ENCODE data around the gene MAS1. TPM values are rescaled to one million over a fixed set of nuclear protein-coding genes. Genes with fewer than 3 reads are reported as not detected.
"Not testable (repeated sequence)": the region's sequence is repeated elsewhere in the genome, so short reads cannot be mapped to it uniquely, and the experiment has no call there.

Gene MAS1
- total RNA-seq, 1 donor from 2014 or later, result not detected

DNA sequence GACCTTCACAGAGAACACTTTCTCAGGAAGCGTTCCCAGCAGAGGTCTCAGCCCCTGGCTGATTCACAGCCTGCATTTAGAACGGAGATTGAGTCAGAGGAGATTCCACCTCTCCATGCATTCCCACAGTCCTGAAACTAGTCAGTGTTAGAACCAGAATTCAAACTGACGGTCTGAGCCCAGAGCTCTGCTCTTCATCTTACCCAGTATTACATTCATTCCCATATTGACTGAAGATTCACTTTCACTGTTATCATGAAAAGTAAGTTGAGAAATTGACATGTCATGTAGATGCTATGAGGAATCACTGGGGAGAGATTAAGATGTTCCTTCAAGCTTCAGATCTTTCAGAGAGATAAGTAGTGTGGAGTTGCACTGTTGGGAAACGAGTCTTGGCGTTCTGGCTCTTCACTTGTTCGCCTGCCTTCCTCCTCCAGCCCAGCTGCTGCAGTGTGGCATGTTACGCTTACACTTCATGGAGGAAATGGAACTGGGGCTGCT, 28.3 kb downstream of the MAS1 start:
- Histone ChIP-seq H3K27ac (no peak overlapping the region), H3K27me3 (no peaks in the 10 kb centered on the region), H3K9me3 (no peaks in the 10 kb centered on the region), H3K4me1 (no peaks in the 10 kb centered on the region), H3K4me3 (no peak overlapping the region), H3K36me3 (no peaks in the 10 kb centered on the region)
- no peak for ATAC-seq
- TF ChIP-seq, protein P1, sequence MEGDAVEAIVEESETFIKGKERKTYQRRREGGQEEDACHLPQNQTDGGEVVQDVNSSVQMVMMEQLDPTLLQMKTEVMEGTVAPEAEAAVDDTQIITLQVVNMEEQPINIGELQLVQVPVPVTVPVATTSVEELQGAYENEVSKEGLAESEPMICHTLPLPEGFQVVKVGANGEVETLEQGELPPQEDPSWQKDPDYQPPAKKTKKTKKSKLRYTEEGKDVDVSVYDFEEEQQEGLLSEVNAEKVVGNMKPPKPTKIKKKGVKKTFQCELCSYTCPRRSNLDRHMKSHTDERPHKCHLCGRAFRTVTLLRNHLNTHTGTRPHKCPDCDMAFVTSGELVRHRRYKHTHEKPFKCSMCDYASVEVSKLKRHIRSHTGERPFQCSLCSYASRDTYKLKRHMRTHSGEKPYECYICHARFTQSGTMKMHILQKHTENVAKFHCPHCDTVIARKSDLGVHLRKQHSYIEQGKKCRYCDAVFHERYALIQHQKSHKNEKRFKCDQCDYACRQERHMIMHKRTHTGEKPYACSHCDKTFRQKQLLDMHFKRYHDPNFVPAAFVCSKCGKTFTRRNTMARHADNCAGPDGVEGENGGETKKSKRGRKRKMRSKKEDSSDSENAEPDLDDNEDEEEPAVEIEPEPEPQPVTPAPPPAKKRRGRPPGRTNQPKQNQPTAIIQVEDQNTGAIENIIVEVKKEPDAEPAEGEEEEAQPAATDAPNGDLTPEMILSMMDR (IDR thresholded peaks at IDR 0.05), result no peak
- intact Hi-C loops (cut with DNase I), result no loop called here
- no peak for DNase-seq

DNA sequence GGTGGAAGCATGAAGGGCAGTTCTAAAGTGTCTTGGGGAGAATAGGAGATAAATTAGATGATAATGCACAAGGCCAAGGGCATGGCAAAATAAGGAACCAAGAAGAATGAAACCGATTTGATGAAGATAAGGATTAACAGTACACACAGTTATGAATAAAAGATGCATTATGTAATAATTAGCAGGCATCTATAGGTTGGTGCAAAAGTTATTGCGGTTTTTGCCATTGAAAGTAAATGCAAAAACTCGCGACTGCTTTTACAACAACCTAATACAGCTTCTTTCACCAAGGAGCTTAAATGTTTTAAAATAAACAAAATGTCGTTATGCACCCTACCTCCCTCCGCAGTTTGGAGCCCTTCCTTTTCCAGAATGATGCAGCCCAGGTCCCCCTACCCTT, 29.0 kb downstream of the MAS1 start:
- Histone ChIP-seq H3K4me1 (no peaks in the 10 kb centered on the region), H3K27me3 (no peaks in the 10 kb centered on the region), H3K9me3 (no peaks in the 10 kb centered on the region), H3K36me3 (no peaks in the 10 kb centered on the region), H3K27ac (no peak overlapping the region), H3K4me3 (no peak overlapping the region)
- TF ChIP-seq, protein P1 (IDR thresholded peaks at IDR 0.05), result no peak
- ATAC-seq (no peak), DNase-seq (no peak)
- intact Hi-C loops (cut with DNase I), result no loop called here

DNA sequence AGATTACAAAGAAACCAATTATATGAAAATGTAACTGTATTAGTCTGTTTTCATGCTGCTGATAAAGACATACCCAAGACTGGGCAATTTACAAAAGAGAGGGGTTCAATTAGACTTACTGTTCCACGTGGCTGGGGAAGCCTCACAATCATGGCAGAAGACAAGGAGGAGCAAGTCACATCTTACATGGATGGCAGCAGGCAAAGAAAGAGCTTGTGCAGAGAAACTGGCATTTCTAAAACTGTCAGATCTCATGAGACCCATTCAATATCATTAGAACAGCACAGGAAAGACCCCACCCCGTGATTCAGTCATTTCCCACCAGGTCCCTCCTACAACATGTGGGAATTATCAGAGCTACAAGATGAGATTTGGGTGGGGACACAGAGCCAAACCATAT, 33.4 kb downstream of the MAS1 start:
- H3K4me3 ChIP-seq; H3K36me3 ChIP-seq; H3K27me3 ChIP-seq; DNase-seq; H3K4me1 ChIP-seq; intact Hi-C loops (cut with DNase I); ATAC-seq; H3K27ac ChIP-seq; H3K9me3 ChIP-seq: not testable (repeated sequence)

DNA sequence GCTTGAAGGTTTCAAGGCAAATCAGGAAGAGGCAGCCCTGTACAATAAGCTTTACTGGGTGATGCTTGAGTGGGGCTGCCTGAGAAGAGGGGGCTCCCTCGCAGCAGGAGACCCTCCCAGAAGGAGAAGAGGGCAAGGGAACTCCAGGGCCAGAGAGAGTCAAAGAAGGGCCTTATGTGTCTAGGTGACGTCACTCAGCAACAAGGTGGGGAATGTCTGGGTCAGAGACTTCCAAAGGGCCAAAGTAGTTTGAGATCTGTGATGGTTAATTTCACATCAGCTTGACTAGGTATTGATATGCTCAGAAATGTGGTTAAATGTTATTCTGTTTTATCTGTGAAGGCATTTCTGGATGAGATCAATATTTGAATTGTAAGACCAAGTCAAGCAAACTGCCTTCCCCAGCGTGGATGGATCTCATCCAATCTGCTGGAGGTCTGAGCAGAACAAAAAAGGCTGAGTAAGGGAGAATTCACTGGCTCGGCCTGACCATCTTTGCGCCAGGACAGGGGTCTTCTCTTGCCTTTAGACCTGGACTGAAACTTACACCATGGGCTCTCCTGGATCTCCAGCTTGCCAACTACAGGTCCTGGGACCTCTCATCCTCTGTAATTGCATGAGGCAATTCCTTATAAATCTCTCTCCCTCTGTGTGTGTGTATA, 35.9 kb downstream of the MAS1 start:
- ATAC-seq (no peak), DNase-seq (no peak)
- H3K27ac ChIP-seq, result no peak overlapping the region
- no peaks in the 10 kb centered on the region for H3K9me3 ChIP-seq
- peaks cover 5% of the 10 kb centered on the region for H3K4me1 ChIP-seq
- TF ChIP-seq, protein P1 (IDR thresholded peaks at IDR 0.05), result no peak
- intact Hi-C loops (cut with DNase I), result no loop called here
- no peak overlapping the region for H3K4me3 ChIP-seq
- no peaks in the 10 kb centered on the region for H3K36me3 ChIP-seq
- no peaks in the 10 kb centered on the region for H3K27me3 ChIP-seq

DNA sequence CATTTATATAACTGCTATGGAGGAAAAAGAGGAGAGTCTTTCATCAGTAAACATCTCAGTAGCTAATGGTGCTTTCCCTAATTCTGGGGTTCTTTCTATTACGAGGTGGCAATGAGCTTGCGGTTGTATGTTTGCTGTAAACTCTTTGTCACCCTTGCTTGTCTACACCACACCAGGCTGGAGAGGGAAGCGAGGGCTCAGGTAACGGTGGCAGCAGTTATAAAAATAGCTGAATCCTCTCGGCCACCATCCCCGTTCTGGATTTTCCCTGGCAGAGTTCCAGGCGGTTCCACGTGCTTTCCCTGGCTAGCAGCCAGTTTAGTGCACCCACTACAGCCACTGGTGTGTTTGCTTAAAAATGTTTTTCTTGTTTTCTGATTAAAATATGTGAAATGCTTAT, 39.0 kb downstream of the MAS1 start:
- Histone ChIP-seq H3K36me3 (no peaks in the 10 kb centered on the region), H3K4me1 (peaks cover 5% of the 10 kb centered on the region), H3K27me3 (no peaks in the 10 kb centered on the region), H3K27ac (no peak overlapping the region), H3K4me3 (no peak overlapping the region), H3K9me3 (no peaks in the 10 kb centered on the region)
- DNase-seq (no peak), ATAC-seq (no peak)
- intact Hi-C loops (cut with DNase I), result no loop called here
- TF ChIP-seq, protein P1 (IDR thresholded peaks at IDR 0.05), result no peak

DNA sequence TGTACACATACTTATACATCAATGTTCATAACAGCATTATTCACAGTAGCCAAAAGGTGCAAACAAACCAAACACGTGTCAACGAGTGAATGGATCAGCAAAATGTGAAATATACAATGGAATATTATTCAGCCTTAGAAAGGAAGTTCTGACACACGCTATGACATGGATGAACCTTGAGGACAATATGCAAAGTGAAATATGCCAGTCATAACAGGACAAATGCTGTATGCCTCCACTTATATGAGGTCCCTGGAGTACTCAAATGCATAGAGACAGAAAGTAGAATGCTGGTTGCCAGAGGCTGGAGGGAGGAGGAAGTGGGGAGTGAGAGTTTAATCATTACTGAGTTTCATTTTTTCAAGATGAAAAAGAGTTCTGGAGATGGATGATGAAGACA, 40.3 kb downstream of the MAS1 start:
- ATAC-seq, result no peak
- intact Hi-C loops (cut with DNase I), result no loop called here
- H3K4me3 ChIP-seq, result no peak overlapping the region
- no peak for DNase-seq
- peaks cover 4% of the 10 kb centered on the region for H3K9me3 ChIP-seq
- peaks cover 5% of the 10 kb centered on the region for H3K4me1 ChIP-seq
- H3K27ac ChIP-seq, result no peak overlapping the region
- TF ChIP-seq, protein P1 (IDR thresholded peaks at IDR 0.05), result no peak
- no peaks in the 10 kb centered on the region for H3K36me3 ChIP-seq
- no peaks in the 10 kb centered on the region for H3K27me3 ChIP-seq
